GM21529 (cell line): ENCODE data around the gene LRBA.
"Not testable (repeated sequence)": the region's sequence is repeated elsewhere in the genome, so short reads cannot be mapped to it uniquely, and the experiment has no call there.

ENCODE experiments used
- ATAC-seq: cut with Tn5 transposase; IDR thresholded peaks from one replicate; pipeline ENCODE4 v1.9.1; 2021; ENCODE audit not compliant: unreplicated experiment

Gene LRBA

GRCh38 chr4:150949342-150949741 is 65.7 kb downstream of the LRBA start:
- no peak for ATAC-seq

GRCh38 chr4:150948710-150949109 is 66.4 kb downstream of the LRBA start:
- ATAC-seq = no peak

GRCh38 chr4:150948074-150948473 is 67.0 kb downstream of the LRBA start:
- no peak for ATAC-seq

- no peak for ATAC-seq
Observed at GRCh38 chr4:150944660-150945059, 70.4 kb downstream of the LRBA start.

GRCh38 chr4:150943818-150944217 is 71.3 kb downstream of the LRBA start:
- ATAC-seq = no peak

GRCh38 chr4:150943126-150943525 is 72.0 kb downstream of the LRBA start:
- no peak for ATAC-seq

GRCh38 chr4:150942539-150942938 is 72.5 kb downstream of the LRBA start:
- no peak for ATAC-seq

GRCh38 chr4:150940123-150940522 is 75.0 kb downstream of the LRBA start:
- no peak for ATAC-seq

- no peak for ATAC-seq
Observed at GRCh38 chr4:150939530-150939929, 75.6 kb downstream of the LRBA start.

- ATAC-seq = no peak
Observed at GRCh38 chr4:150938873-150939499, 76.1 kb downstream of the LRBA start.

- no peak for ATAC-seq
Observed at GRCh38 chr4:150938417-150938816, 76.7 kb downstream of the LRBA start.

- no peak for ATAC-seq
Observed at GRCh38 chr4:150934022-150934421, 81.1 kb downstream of the LRBA start.

GRCh38 chr4:150931796-150932195 is 83.3 kb downstream of the LRBA start:
- no peak for ATAC-seq

- ATAC-seq = no peak
Observed at GRCh38 chr4:150931005-150931404, 84.1 kb downstream of the LRBA start.

- no peak for ATAC-seq
Observed at GRCh38 chr4:150923945-150924344, 91.1 kb downstream of the LRBA start.

- not testable (repeated sequence) for ATAC-seq
Observed at GRCh38 chr4:150921486-150921885, 93.6 kb downstream of the LRBA start.

GRCh38 chr4:150918562-150918961 is 96.5 kb downstream of the LRBA start:
- not testable (repeated sequence) for ATAC-seq

GRCh38 chr4:150911326-150911725 is 103.8 kb downstream of the LRBA start:
- no peak for ATAC-seq

- no peak for ATAC-seq
Observed at GRCh38 chr4:150909116-150909515, 106.0 kb downstream of the LRBA start.

GRCh38 chr4:150906987-150907633 is 108.0 kb downstream of the LRBA start:
- no peak for ATAC-seq

GRCh38 chr4:150904671-150905070 is 110.4 kb downstream of the LRBA start:
- ATAC-seq = no peak

GRCh38 chr4:150903603-150904002 is 111.5 kb downstream of the LRBA start:
- ATAC-seq = no peak

GRCh38 chr4:150896497-150896896 is 118.6 kb downstream of the LRBA start:
- no peak for ATAC-seq
